Ovary (tissue), 9 donors: ENCODE data around the gene DENND6A. TPM values are rescaled to one million over a fixed set of nuclear protein-coding genes. Genes with fewer than 3 reads are reported as not detected.
"Not testable (repeated sequence)": the region's sequence is repeated elsewhere in the genome, so short reads cannot be mapped to it uniquely, and the experiment has no call there.

Experiments
- DNase-seq, 5 donors: peaks; one replicate each; pipeline ENCODE4 v3.0.0-alpha.2; 2019 to 2020
- H3K27ac ChIP-seq, 2 donors: fragments of 200-600 bp; one replicate each; pipeline versions ENCODE4 v1.5.1 to v1.8.0; 2019 to 2022
- H3K27me3 ChIP-seq: fragments of 200-600 bp; one replicate; pipeline ENCODE4 v1.8.0; 2022
- H3K36me3 ChIP-seq: fragments of 200-600 bp; sonication (generic); one replicate; pipeline ENCODE4 v1.5.1; 2019
- H3K4me1 ChIP-seq: one replicate; pipeline ENCODE4 v1.8.1; 2013; ENCODE audit warnings: mild to moderate bottlenecking, moderate library complexity; ENCODE audit not compliant: insufficient read depth
- H3K4me3 ChIP-seq: fragments of 200-600 bp; sonication (generic); one replicate; pipeline ENCODE4 v1.5.1; 2017
- H3K9me3 ChIP-seq, 2 donors: fragments of 200-600 bp in 1 of 2; sonication (generic) in 1 of 2; one replicate each; pipeline versions ENCODE4 v1.5.1 to v1.8.1; 2013 to 2019; ENCODE audit warnings: mild to moderate bottlenecking in 1 of 2, moderate library complexity in 1 of 2
- CTCF ChIP-seq, 3 donors: fragments of 450-650 bp in 2 of 3; fragments of 200-600 bp in 1 of 3; IDR thresholded peaks; one replicate each; pipeline versions ENCODE4 v1.5.1 to v1.8.0; 2016 to 2022; ENCODE audit warnings: antibody characterized with exemption in 3 of 3, mild to moderate bottlenecking in 1 of 3
- EP300 ChIP-seq: sonication (generic); formaldehyde crosslinking; IDR thresholded peaks from one replicate; pipeline ENCODE4 v1.6.1; 2017; ENCODE audit warnings: antibody characterized with exemption
- POLR2A ChIP-seq: fragments of 450-650 bp; IDR thresholded peaks from one replicate; pipeline ENCODE4 v1.6.1; 2017; ENCODE audit warnings: antibody characterized with exemption, mild to moderate bottlenecking, moderate library complexity
- WGBS, 3 donors: extraction: QIAGEN DNeasy Blood & Tissue Kit in 1 of 3; methylation state at CpG; one replicate each; pipeline versions ENCODE4 v1.1.5 to v1.1.7; 2013 to 2017; 5-methylcytosine and 5-hydroxymethylcytosine counted together
- intact Hi-C, 4 donors: fragments of 100-400 bp; cut with DNase I; formaldehyde crosslinking; loops; one replicate each; pipeline versions ENCODE4 v1.11.0 to v1.15.1; 2022 to 2023
- polyA plus RNA-seq, 2 donors: library from polyadenylated mRNA; stranded (reverse); fragments of 200-250 nt in 1 of 2; fragments of 350-450 nt in 1 of 2; fragmentation: Illumina TruSeq in 1 of 2; extraction: RNeasy Lipid Tissue Mini Kit (QIAGEN cat#74804) in 1 of 2; gene quantifications; one replicate each; pipeline ENCODE4 v1.2.3, GENCODE V29; 2013 to 2014
- total RNA-seq, 7 donors: library from RNA; depleted of rRNA in 2 of 7; stranded (reverse); fragments of >200 nt in 2 of 7; fragmentation: NEBNext Ultra II Directional in 3 of 7; extraction: Animal tissue kit (Norgen Biotek cat#: 25700) in 3 of 7; gene quantifications; one replicate each; pipeline versions ENCODE4 v1.1.0 to v1.2.4, GENCODE V29; 2016 to 2023
- donor health status: DM: no; HTN: no; CAD: no; lungs with moderate emphysema.
- donor health status: DM: no; HTN: no; CAD: no.
- donor health status: Bipolar disorder and iron deficiency.
- donor health status: DM: yes; HTN: yes; CAD: no.
- donor health status: DM: no; HTN: no; CAD: no.
- donor health status: DM: yes; HTN: yes; CAD: no.

DENND6A gene
- total and polyA plus RNA-seq, 9 donors = 15.5 to 52.4 (median 38.7) TPM

GRCh38 chr3:57624801-57625200 is 68.1 kb downstream of the DENND6A start:
- Histone ChIP-seq H3K9me3 (no peaks in the 10 kb centered on the region), H3K27ac (no peak overlapping the region), H3K4me1 (no peaks in the 10 kb centered on the region), H3K27me3 (no peaks in the 10 kb centered on the region), H3K4me3 (no peak overlapping the region), H3K36me3 (no peaks in the 10 kb centered on the region)
- 78 to 94% (median 89%) methylated on average over 3 of the region's 3 CpGs for WGBS, 3 donors
- DNase-seq = no peak
- intact Hi-C loops = no loop called here
- TF ChIP-seq EP300 (no peak), CTCF (IDR thresholded peaks at IDR 0.05) (no peak), POLR2A (no peak)

GRCh38 chr3:57622362-57622761 is 70.5 kb downstream of the DENND6A start:
- H3K27me3 ChIP-seq = no peaks in the 10 kb centered on the region
- DNase-seq = no peak
- H3K9me3 ChIP-seq = no peaks in the 10 kb centered on the region
- intact Hi-C loops = no loop called here
- no peaks in the 10 kb centered on the region for H3K36me3 ChIP-seq
- no peak overlapping the region for H3K27ac ChIP-seq
- H3K4me1 ChIP-seq = no peaks in the 10 kb centered on the region
- no peak overlapping the region for H3K4me3 ChIP-seq
- TF ChIP-seq CTCF (IDR thresholded peaks at IDR 0.05) = no peak

- 95 to 99% (median 98%) methylated on average over 3 of the region's 3 CpGs for WGBS, 3 donors
- no peaks in the 10 kb centered on the region for H3K4me1 ChIP-seq
- TF ChIP-seq EP300 = no peak
- TF ChIP-seq CTCF (IDR thresholded peaks at IDR 0.05) = no peak
- no peak for TF ChIP-seq POLR2A
- intact Hi-C loops = no loop called here
- no peaks in the 10 kb centered on the region for H3K9me3 ChIP-seq
- no peak for DNase-seq
- no peaks in the 10 kb centered on the region for H3K36me3 ChIP-seq
- H3K4me3 ChIP-seq = no peak overlapping the region
- no peaks in the 10 kb centered on the region for H3K27me3 ChIP-seq
- no peak overlapping the region for H3K27ac ChIP-seq
Observed at GRCh38 chr3:57617739-57618138, 75.1 kb downstream of the DENND6A start.

GRCh38 chr3:57616233-57616632 is 76.6 kb downstream of the DENND6A start:
- 52 to 84% (median 83%) methylated on average over 3 of the region's 3 CpGs for WGBS, 3 donors
- Histone ChIP-seq H3K4me1 (no peaks in the 10 kb centered on the region), H3K27ac (no peak overlapping the region), H3K4me3 (no peak overlapping the region), H3K27me3 (no peaks in the 10 kb centered on the region), H3K36me3 (no peaks in the 10 kb centered on the region), H3K9me3 (no peaks in the 10 kb centered on the region)
- TF ChIP-seq CTCF (IDR thresholded peaks at IDR 0.05) (no peak), POLR2A (no peak), EP300 (no peak)
- no peak for DNase-seq
- intact Hi-C loops = no loop called here

- intact Hi-C loops, H3K27me3 ChIP-seq, H3K4me1 ChIP-seq, DNase-seq, H3K27ac ChIP-seq, H3K36me3 ChIP-seq, H3K4me3 ChIP-seq, H3K9me3 ChIP-seq: not testable (repeated sequence)
- WGBS, 3 donors = 95 to 98% (median 96%) methylated on average over 5 of the region's 5 CpGs
Observed at GRCh38 chr3:57611870-57612269, 81.0 kb downstream of the DENND6A start.
